A549 (cell line): ENCODE results near the gene DAB2.

Experiments
- RAD21 ChIP-seq, 2 experiments: fragments of >200 bp in 1 of 2; sonication (Bioruptor Twin) in 1 of 2; formaldehyde crosslinking in 1 of 2; IDR thresholded peaks in 1 of 2; conservative IDR thresholded peaks in 1 of 2; 2 replicates in 1 of 2; 3 replicates in 1 of 2; pipeline ENCODE4 v1.6.1; 2012 to 2018; ENCODE audit warnings: inconsistent platforms in 1 of 2
- REST ChIP-seq: fragments of 200-600 bp; sonication (generic); IDR thresholded peaks from 2 replicates; pipeline ENCODE4 v1.6.1; 2016; ENCODE audit warnings: antibody characterized with exemption, mild to moderate bottlenecking, moderate library complexity

- TF ChIP-seq RAD21 (conservative IDR thresholded peaks at IDR 0.05 in 1 of 2, IDR thresholded peaks at IDR 0.05 in 1 of 2) = no peak
- no peak for TF ChIP-seq REST
Measured at GRCh38 chr5:39390945-39391344, 33.8 kb downstream of the DAB2 start.
